Measurements from ENCODE around the gene EID2. TPM values are rescaled to one million over a fixed set of nuclear protein-coding genes. Genes with fewer than 3 reads are reported as not detected.

Gene EID2
- total RNA-seq (17.4 and 19.2 TPM in 2 replicates), polyA plus RNA-seq (6.6 TPM in 2 replicates), polyA minus RNA-seq (4.0 and 5.4 TPM in 2 replicates), Bru-seq, nascent RNA (percentile 77 among the genes with signal in this experiment), BruChase-seq, experiment 1, labeled RNA remaining after a 6-hour chase (percentile 92 among the genes with signal in this experiment), BruChase-seq, experiment 2, labeled RNA remaining after a 2-hour chase (percentile 94 among the genes with signal in this experiment)
- 8.4 and 8.6 TPM in 2 replicates for polyA plus RNA-seq (2011; cell fraction: cytosol; rRNA removed)
- 3.7 and 5.5 TPM in 2 replicates for polyA plus RNA-seq (2011; cell fraction: nucleus; rRNA removed)
- polyA plus RNA-seq (2012), result 18.9 and 20.8 TPM in 2 replicates
- 10.4 TPM for polyA minus RNA-seq (2011; cell fraction: cytosol; rRNA and poly(A)+ RNA removed)
- 2.3 and 3.3 TPM in 2 replicates for polyA minus RNA-seq (2011; cell fraction: nucleus; rRNA and poly(A)+ RNA removed)
- long read RNA-seq, transcript EID2-201 (1 exons, 1,629 nt), result major isoform, 57 of 57 reads
- long read RNA-seq, partial matches to known transcripts, result 0 of 57 reads
- long read RNA-seq, other reads (novel, unspliced or antisense), result 0 of 57 reads

GRCh38 chr19:39539518-39540332 is at the start of gene EID2:
EID2 (minus strand) TSS chr19:39540161; CDS start chr19:39540079, 82 bp downstream.
- H3K4me3 ChIP-seq (replicated peaks in 1 of 3; ENCODE audit: insufficient read depth in 1 of 3, low read depth in 1 of 3, low read length in 3 of 3), result peak within 1 kb of the TSS; percentile 53 to 89 (median 89)
- DNase-seq (ENCODE audit: low read depth, low spot score), result peak; percentile 96
- H2AFZ ChIP-seq (ENCODE audit: low read depth, low read length), result peak within 1 kb of the TSS; percentile 73
- no peaks in the 10 kb centered on the region for H3K27me3 ChIP-seq (ENCODE audit: control insufficient read depth in 2 of 2, insufficient read depth in 2 of 2, low read length in 2 of 2)
- peaks cover 25% of the 10 kb centered on the region for H3K4me1 ChIP-seq (ENCODE audit: control insufficient read depth, extremely low read depth, insufficient read depth, low read length)
- H3K27ac ChIP-seq (ENCODE audit: insufficient read depth, low read depth, low read length), result peak within 1 kb of the TSS; percentile 69
- H3K36me3 ChIP-seq (ENCODE audit: control insufficient read depth in 2 of 2, extremely low read depth in 1 of 2, insufficient read depth in 2 of 2, low read length in 2 of 2), result no peaks in the 10 kb centered on the region
- no peaks in the 10 kb centered on the region for H3K9me3 ChIP-seq (replicated peaks; ENCODE audit: control insufficient read depth, insufficient read depth, low read length)
- dilution Hi-C loops (cut with MboI; ENCODE audit: extremely low pct_ligation_motif_present, low sequenced_read_pairs) (no loop called here), intact Hi-C loops (cut with micrococcal nuclease) (loop anchor here (10.0 kb wide), 2 partner anchors 95 to 415 kb away; partner anchors contain the start of genes PAK4 and SUPT5H)
- H4K20me1 ChIP-seq (replicated peaks; ENCODE audit: control insufficient read depth, extremely low read depth, insufficient read depth, low read length), result peaks cover 4% of the 10 kb centered on the region
- peak; percentile 78 for FAIRE-seq
- ChIA-PET CTCF (interaction anchor here (0.6 to 2.1 kb wide), 6 partner anchors 10 to 142 kb away, joined by 3 to 8 read pairs (median 6); no protein-coding TSS in a partner anchor), POLR2A (interaction anchor here (0.6 kb wide), 1 partner anchor 90 kb away, joined by 3 read pairs; no protein-coding TSS in a partner anchor)
- peak; percentile 88 for TF ChIP-seq POLR2AphosphoS5 (IDR thresholded peaks at IDR 0.05; ENCODE audit: insufficient read depth, low read depth, low read length)
- TF ChIP-seq EZH2 (IDR thresholded peaks at IDR 0.05; ENCODE audit: borderline replicate concordance, low read depth, low read length, severe bottlenecking), result no peak
- TF ChIP-seq MAX (IDR thresholded peaks at IDR 0.05; ENCODE audit: insufficient read depth, insufficient read length), result no peak
- TF ChIP-seq POLR2A (IDR thresholded peaks at IDR 0.05; ENCODE audit: low read depth, low read length), result peak; percentile 89
- TF ChIP-seq FOS (IDR thresholded peaks at IDR 0.05; ENCODE audit: borderline replicate concordance, insufficient read depth, low read length), result peak; percentile 8
- TF ChIP-seq CTCF (IDR thresholded peaks at IDR 0.05; ENCODE audit: extremely low read depth in 1 of 2, insufficient read depth in 1 of 2, low read depth in 1 of 2, low read length in 2 of 2), result peak; percentile 73 to 88
- TF ChIP-seq MYC (IDR thresholded peaks at IDR 0.05; ENCODE audit: low read depth, low read length), result no peak
- peak within 1 kb of the TSS; percentile 82 for H3K9ac ChIP-seq (replicated peaks; ENCODE audit: extremely low read depth, insufficient read depth, low read length)
- TSS peak; percentile 53 for BruUV-seq (replicated peaks)
- peak within 1 kb of the TSS; percentile 91 for H3K4me2 ChIP-seq (ENCODE audit: insufficient read depth, low read length)
- no peaks in the 10 kb centered on the region for H3K9me1 ChIP-seq (replicated peaks; ENCODE audit: control insufficient read depth, extremely low read depth, insufficient read depth, low read length)
- H3K79me2 ChIP-seq (ENCODE audit: control insufficient read depth, insufficient read depth, low read length), result peaks cover 11% of the 10 kb centered on the region
